Esophagus muscularis mucosa (tissue), 4 donors: ENCODE data around the gene DOK3.

Experiments
- EP300 ChIP-seq: sonication (generic); formaldehyde crosslinking; IDR thresholded peaks from one replicate; pipeline ENCODE4 v1.6.1; 2017; ENCODE audit warnings: antibody characterized with exemption
- POLR2A ChIP-seq: fragments of 450-650 bp; IDR thresholded peaks from one replicate; pipeline ENCODE4 v1.6.1; 2017; ENCODE audit warnings: antibody characterized with exemption, moderate library complexity, mild to moderate bottlenecking, low read depth
- POLR2AphosphoS5 ChIP-seq, 2 donors: sonication (generic); formaldehyde crosslinking; IDR thresholded peaks; one replicate each; pipeline ENCODE4 v1.6.1; 2017; ENCODE audit warnings: antibody characterized with exemption in 2 of 2
- TF ChIP-seq, protein P1 (sequence below), 3 experiments: fragments of 200-600 bp in 2 of 3; fragments of 450-650 bp in 1 of 3; sonication (generic) in 2 of 3; IDR thresholded peaks; one replicate each; pipeline ENCODE4 v1.5.1; 2017 to 2019; ENCODE audit warnings: antibody characterized with exemption in 3 of 3, mild to moderate bottlenecking in 2 of 3, moderate library complexity in 1 of 3

DNA sequence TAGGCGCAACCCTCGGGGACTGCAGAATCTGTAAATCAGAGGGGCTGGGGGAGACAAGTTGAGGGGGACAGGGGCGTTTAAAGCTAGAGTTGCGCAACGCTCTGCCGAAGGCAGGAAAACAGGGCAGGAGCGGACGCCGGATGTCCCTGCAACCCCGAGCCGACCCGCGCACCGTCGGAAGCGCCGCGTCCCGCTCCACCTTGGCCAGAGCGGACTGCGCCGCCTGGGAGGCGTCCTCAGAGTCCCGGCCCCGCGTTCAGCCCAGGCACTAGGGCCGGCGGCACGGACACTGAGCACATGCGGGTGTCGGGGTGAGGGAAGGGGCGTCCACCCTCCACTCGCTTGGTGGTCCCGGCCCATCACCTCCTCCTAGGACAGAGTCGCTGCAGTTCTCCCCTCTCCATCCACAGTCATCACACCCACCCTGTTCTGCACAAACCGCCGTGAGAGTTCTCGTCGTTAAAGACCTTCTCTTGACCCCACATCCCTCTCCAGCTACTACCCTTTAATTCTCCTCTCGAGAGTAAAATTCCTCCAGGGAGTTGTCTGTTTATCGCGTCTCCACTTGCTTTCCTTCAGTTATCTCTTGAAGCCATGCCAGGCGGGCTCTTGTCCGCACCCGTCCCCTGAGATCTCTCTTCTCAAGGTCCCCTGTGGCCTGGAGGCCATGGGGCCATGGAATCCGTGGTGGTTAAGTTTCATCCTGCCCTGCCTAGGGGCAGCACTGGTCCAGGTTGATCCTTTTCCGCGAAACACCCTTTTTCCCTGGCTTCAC, 11.4 kb downstream of the DOK3 start:
- TF ChIP-seq, protein P1, sequence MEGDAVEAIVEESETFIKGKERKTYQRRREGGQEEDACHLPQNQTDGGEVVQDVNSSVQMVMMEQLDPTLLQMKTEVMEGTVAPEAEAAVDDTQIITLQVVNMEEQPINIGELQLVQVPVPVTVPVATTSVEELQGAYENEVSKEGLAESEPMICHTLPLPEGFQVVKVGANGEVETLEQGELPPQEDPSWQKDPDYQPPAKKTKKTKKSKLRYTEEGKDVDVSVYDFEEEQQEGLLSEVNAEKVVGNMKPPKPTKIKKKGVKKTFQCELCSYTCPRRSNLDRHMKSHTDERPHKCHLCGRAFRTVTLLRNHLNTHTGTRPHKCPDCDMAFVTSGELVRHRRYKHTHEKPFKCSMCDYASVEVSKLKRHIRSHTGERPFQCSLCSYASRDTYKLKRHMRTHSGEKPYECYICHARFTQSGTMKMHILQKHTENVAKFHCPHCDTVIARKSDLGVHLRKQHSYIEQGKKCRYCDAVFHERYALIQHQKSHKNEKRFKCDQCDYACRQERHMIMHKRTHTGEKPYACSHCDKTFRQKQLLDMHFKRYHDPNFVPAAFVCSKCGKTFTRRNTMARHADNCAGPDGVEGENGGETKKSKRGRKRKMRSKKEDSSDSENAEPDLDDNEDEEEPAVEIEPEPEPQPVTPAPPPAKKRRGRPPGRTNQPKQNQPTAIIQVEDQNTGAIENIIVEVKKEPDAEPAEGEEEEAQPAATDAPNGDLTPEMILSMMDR (IDR thresholded peaks at IDR 0.05) = no peak
- TF ChIP-seq POLR2A (no peak), EP300 (no peak), POLR2AphosphoS5 (IDR thresholded peaks at IDR 0.05) (no peak)
